Activated T-cell treated with anti-CD3 and anti-CD28 coated beads for 1 hour (primary cell): ENCODE measurements around the gene CEND1.

Experiments
- DNase-seq: peaks from one replicate; pipeline ENCODE4 v3.0.0-alpha.2; 2020; ENCODE audit warnings: low read depth

The CEND1 gene

GRCh38 chr11:811446-812245 is 21.8 kb upstream of the CEND1 start:
- DNase-seq: no peak

GRCh38 chr11:810040-810567 is 20.2 kb upstream of the CEND1 start:
- no peak for DNase-seq

GRCh38 chr11:809287-810039 is 19.6 kb upstream of the CEND1 start, which contains the start of gene RPLP2:
Gene RPLP2, plus strand, starts transcription at chr11:809967. Its CDS starts 268 bp downstream, at chr11:810235.
- peak; percentile 94 for DNase-seq

GRCh38 chr11:808427-809286 is 18.8 kb upstream of the CEND1 start:
- no peak for DNase-seq

GRCh38 chr11:804599-804964 is 14.7 kb upstream of the CEND1 start:
- DNase-seq: no peak

GRCh38 chr11:803770-804598 is 14.1 kb upstream of the CEND1 start:
- no peak for DNase-seq

GRCh38 chr11:803467-803742 is 13.5 kb upstream of the CEND1 start:
- DNase-seq: no peak

- no peak for DNase-seq
Observed at GRCh38 chr11:802693-803466, 13.0 kb upstream of the CEND1 start.

GRCh38 chr11:802018-802617 is 12.2 kb upstream of the CEND1 start:
- no peak for DNase-seq

- no peak for DNase-seq
Observed at GRCh38 chr11:801097-801780, 11.3 kb upstream of the CEND1 start.

- DNase-seq: no peak
Observed at GRCh38 chr11:800473-800872, 10.6 kb upstream of the CEND1 start.

GRCh38 chr11:799641-800316 is 9.9 kb upstream of the CEND1 start:
- no peak for DNase-seq

- DNase-seq: peak; percentile 78
Observed at GRCh38 chr11:798093-798713, 8.3 kb upstream of the CEND1 start, which contains the start of gene SLC25A22. Gene SLC25A22, minus strand, starts transcription at chr11:798281. Its CDS starts 3,275 bp downstream, at chr11:795006.

GRCh38 chr11:797296-798092 is 7.6 kb upstream of the CEND1 start:
- DNase-seq: peak; percentile 51

- DNase-seq: no peak
Observed at GRCh38 chr11:796565-797295, 6.8 kb upstream of the CEND1 start.

- DNase-seq: peak; percentile 65
Observed at GRCh38 chr11:795634-796564, 6.0 kb upstream of the CEND1 start.
